Activated CD8-positive, alpha-beta memory T cell treated with anti-CD3 and anti-CD28 coated beads for 36 hours (primary cell): ENCODE measurements around the gene CITED4. TPM values are rescaled to one million over a fixed set of nuclear protein-coding genes. Genes with fewer than 3 reads are reported as not detected.

Experiments
- CTCF ChIA-PET: fragments of 350-600 bp; sonication (Branson Sonifier 250); formaldehyde crosslinking; loops from one replicate; lab custom pipeline; 2021; ENCODE audit warnings: antibody characterized with exemption; lab: Charles Lee
- POLR2A ChIA-PET: fragments of 350-600 bp; sonication (Branson Sonifier 250); formaldehyde crosslinking; loops from one replicate; lab custom pipeline; 2021; ENCODE audit warnings: antibody characterized with exemption; lab: Charles Lee
- total RNA-seq, 2 experiments: library from RNA; stranded (reverse); gene quantifications; one replicate each; pipeline ENCODE4 v1.2.3, GENCODE V29; 2021

CITED4 gene
- total RNA-seq, 2 experiments from 2014 or later = 1.0 to 1.9 TPM

DNA sequence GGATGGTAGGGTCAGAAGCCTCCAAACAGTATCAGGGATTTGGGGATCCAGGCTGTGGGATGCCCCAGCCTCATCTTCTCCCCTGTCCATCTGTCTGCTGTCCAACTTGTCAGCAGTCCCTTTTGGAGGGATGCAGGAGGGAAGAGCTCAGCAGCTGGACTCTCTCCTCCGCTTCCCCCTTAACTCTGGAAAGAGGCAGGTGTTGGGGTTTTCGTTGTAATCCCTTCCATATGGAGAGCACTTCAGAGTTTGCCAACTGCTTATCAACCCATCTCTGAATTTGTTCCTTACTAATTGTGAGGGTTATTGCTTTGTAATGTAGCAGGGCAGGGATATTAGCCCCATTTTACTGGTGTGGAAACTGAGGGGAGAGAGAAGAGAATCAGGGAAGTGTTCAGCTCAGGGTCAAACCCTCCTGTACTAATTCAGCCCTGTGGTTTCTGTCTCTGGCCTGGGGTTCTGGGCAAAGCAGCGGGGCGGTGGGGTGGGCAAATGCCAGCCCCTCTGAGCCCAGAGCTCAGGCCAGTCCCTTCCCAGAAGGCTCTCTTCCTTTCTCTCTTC is 3.2 kb downstream of the CITED4 start:
- ChIA-PET CTCF (interaction anchor here (0.8 to 1.1 kb wide), 2 partner anchors 8 to 9 kb away, joined by 3 read pairs; no protein-coding TSS in a partner anchor), POLR2A (no interaction called here)

DNA sequence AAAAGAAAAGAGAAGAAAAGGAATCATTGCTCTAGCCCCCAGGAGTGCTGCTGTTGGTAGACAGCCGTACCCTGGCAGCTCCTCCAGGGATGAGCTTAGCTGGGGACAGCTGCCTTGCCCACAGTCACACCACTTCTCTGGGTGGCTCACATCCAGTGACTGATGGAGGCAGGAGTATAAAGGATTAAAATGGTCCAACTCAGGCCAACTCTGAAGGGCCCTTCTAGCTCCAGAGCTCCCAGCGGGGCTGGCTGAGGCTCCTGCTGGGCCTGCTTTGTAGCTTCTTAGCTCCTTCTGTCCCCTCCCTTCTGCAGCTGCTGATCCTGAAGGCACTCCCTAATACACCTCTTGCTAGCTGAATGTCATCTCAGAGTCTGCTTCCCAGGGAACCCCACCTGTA is 4.4 kb downstream of the CITED4 start:
- ChIA-PET POLR2A (interaction anchor here (0.6 kb wide), 1 partner anchor 85 kb away, joined by 3 read pairs; no protein-coding TSS in a partner anchor), CTCF (interaction anchor here (0.7 kb wide), 1 partner anchor 407 kb away, joined by 4 read pairs; no protein-coding TSS in a partner anchor)

DNA sequence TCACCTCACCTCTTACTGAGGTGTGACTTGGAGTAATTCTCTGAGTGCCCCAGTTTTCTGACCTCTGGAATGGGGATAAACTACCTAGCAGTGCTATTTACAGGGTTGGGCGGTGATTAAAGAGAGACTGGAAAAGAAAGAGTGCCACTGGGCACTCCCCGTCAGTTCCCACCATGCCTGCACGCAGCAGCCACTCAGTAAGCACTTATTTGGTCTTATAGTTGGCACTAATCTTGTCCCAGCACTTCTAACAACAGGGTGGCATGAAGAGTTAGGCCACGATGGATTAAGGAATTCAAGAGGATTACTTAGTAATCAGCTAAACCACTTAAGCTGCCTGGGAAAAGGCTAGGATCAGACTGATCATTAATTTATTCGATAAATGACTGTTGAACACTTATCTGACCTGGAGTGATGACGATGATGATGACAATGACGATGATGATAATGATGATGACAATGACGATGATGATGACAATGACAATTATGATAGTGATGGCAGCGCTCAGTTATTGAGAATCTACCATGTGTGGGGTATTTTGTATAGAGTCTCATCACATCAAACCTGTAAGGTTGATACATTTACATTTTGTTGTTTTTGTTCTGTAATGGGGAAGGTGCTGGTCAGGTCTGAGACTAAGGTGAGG is 5.4 kb downstream of the CITED4 start:
- CTCF ChIA-PET = interaction anchor here (1.3 to 1.9 kb wide), 2 partner anchors 82 to 93 kb away, joined by 5 to 6 read pairs; no protein-coding TSS in a partner anchor
- POLR2A ChIA-PET = no interaction called here

DNA sequence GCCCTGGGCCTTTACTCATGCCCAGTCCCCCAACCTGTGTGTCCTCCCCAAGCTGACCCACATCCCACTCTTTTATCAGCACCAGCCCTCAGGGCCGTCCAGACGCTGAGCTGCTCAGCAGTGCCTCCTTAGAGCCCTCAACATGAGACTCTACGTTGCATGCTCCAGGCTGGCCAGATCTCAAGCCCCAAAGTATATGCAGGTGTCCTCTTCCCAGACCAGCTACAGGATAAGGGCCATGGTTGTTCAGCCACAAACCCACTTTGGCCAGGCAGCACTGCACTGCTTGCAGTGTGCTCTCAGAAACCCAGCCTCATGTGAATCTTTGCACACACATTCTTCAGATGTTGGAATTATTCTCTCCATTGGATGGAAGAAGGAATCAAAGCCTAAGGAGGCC is 6.0 kb downstream of the CITED4 start:
- ChIA-PET CTCF (interaction anchor here (1.3 to 1.9 kb wide), 2 partner anchors 82 to 93 kb away, joined by 5 to 6 read pairs; no protein-coding TSS in a partner anchor), POLR2A (no interaction called here)

DNA sequence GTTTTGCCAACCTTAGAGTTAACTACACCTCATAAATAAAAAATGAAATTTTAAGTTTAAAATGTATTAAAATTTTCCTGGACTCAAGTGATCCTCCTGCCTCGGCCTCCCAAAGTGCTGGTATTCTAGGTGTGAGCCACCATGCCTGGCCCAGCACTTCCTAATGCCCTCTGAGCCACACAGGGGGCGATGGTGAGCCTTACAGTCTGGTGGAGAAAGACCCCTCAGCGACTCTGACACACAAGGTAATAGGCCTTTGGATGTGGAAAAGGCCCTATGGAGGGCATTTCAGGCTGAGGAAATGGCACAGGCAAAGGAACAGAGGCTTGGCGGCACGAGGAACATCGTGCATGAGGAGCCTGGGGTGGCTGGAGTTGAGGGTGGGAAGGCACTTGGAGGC is 6.7 kb downstream of the CITED4 start:
- ChIA-PET CTCF (interaction anchor here (1.3 to 1.9 kb wide), 2 partner anchors 81 to 94 kb away, joined by 5 to 6 read pairs; no protein-coding TSS in a partner anchor), POLR2A (no interaction called here)

DNA sequence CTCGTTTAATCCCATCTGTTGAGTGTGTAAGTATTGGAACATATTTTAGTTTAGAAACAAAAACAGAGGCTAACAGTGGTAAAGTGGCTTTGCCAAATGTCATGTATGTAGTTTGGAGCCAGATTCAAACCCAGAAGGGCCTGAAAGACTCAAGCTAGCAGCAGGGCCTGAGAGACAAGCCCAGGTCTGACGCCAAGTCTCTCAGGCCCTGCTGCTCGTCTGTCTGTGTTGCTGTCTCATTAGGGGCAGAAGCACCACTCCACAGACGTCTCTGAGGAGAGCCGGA is 8.3 kb downstream of the CITED4 start:
- POLR2A ChIA-PET = no interaction called here

DNA sequence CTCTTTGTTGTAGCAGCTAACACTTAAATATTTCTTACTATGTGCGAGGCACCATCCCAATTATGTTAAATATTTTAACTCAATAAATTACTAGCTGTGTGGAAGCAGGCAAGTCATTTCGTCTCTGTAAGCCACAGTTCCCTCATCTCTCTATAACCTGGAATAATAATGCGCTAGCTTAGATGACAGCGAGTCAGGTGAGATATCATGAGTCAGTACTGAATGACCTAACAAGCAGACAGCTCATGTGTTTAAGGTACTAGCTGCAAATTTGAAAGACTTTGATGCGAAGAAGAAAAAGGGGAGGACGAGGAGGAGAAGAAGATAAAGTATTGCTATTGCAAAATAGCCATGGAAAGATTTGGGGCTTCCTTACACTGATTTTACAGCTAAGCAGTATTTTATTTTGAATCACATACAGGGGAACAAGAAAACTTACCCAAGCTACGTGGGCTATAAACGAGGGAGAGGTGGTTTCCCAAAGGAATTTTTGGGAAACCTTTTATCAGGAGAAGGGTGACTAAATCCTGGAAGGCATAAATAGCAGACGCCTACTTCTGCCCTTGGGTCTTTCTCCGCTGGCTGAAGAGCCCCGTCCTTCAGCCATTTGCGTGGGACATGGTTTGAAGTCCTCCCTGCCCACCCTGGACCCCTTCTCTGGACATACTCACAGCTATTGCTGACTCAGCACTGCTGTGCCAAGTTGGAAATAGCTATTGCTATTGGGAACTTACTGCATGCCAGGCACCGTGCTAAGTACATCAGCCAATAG is 8.9 kb downstream of the CITED4 start:
- ChIA-PET CTCF (interaction anchor here (1.2 to 3.0 kb wide), 4 partner anchors 9 to 98 kb away, joined by 3 to 10 read pairs (median 5); partner anchors contain the start of gene CITED4), POLR2A (interaction anchor here (0.5 kb wide), 1 partner anchor 41 kb away, joined by 3 read pairs; no protein-coding TSS in a partner anchor)

More for the DNA sequence above, 8.3 kb downstream of the CITED4 start:
- CTCF ChIA-PET = interaction anchor here (1.4 to 3.0 kb wide), 3 partner anchors 81 to 98 kb away, joined by 4 to 10 read pairs (median 6); no protein-coding TSS in a partner anchor

DNA sequence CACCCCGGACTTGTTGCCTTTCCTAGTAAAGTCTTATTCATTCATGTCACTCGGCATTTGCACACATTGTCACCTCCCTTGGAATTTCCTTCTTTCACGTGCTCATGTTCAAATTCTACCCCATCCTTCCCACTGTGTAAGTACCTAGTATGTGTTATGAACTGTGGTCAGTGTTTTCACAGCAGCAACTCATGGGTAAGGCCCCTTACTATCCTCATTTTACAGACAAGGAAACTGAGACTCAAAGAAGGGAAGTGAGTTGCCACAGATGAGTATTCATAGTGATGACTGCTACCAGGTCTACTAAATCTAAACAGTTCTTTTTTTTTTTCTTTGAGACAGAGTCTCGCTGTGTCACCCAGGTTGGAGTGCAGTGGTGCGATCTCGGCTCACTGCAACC is 10.5 kb downstream of the CITED4 start:
- ChIA-PET POLR2A (no interaction called here), CTCF (interaction anchor here (1.2 to 3.0 kb wide), 3 partner anchors 7 to 77 kb away, joined by 3 to 19 read pairs (median 14); partner anchors contain the start of gene CITED4)

DNA sequence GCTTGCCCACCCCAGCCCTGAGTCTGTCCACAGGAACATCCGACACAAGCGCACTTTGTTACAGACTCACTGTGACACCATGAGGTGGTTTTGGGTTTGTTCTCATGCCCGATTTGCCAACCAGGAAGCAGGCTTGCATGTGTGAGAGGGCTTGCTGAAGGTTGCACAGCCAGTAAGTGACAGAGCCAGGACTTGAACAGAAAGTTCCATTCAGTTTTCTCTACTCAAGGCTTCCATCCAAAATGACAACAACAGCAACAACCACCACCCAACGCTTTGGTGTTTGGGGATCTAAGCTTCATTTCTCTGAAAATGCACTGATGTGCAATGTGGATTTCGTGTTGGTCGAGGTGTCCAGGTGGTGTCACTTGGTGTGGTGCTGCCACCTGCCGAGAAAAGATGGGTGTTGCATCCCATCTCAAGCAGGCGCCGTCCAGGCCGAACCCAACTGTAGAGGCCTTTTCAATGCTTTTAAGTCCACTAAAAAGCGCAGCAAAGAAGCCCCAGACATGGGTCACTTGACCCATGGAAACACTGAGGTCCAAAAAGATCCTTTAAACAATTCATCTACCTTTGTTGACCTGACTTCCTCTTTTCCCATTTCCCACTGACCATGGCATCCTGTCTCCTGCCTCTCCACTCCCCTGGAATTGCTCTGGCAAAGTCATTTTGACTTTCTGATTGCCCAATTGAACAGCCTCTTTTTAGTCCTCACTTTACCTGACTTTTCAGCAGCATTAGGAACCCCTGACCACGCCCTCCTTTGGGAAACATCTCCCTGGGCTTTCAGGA is 12.2 kb downstream of the CITED4 start:
- POLR2A ChIA-PET = interaction anchor here (0.6 kb wide), 1 partner anchor 11 kb away, joined by 3 read pairs; no protein-coding TSS in a partner anchor
- CTCF ChIA-PET = interaction anchor here (0.5 to 3.0 kb wide), 15 partner anchors 9 to 220 kb away, joined by 3 to 19 read pairs (median 4); partner anchors contain the start of gene CITED4

DNA sequence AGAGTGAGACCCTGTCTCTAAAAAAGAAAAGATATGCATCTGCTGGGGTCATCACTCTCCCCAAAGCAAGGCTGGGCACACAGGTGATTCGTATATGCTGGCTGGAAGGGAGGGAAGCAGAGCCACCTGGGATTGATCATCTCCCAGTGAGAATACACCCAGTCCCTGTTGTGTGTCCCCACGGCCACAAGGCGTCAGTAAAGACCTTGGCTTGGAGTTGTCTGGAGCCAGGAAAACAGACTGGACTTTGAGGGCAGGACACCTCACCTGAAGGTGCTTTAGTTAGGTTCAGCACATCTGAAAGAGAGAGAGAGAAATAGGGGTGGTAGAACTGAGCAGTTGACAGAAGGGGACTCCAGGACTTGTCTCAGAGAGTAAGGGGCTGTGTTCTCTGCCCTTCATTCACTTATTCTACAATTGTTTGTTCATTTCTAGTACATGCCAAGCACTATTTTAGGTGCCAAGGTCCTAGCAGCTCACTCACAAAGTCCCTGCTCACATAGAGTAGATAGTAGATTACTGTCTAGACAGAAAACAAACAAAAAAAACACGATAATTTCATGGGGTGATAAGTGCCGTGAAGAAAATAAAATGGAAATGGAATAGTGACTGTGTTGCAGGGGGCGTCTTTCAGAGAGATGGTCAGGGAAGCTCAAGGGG is 13.5 kb downstream of the CITED4 start:
- CTCF ChIA-PET = interaction anchor here (0.7 to 3.0 kb wide), 7 partner anchors 13 to 99 kb away, joined by 3 to 19 read pairs (median 4); partner anchors contain the start of gene CITED4
- POLR2A ChIA-PET = no interaction called here

DNA sequence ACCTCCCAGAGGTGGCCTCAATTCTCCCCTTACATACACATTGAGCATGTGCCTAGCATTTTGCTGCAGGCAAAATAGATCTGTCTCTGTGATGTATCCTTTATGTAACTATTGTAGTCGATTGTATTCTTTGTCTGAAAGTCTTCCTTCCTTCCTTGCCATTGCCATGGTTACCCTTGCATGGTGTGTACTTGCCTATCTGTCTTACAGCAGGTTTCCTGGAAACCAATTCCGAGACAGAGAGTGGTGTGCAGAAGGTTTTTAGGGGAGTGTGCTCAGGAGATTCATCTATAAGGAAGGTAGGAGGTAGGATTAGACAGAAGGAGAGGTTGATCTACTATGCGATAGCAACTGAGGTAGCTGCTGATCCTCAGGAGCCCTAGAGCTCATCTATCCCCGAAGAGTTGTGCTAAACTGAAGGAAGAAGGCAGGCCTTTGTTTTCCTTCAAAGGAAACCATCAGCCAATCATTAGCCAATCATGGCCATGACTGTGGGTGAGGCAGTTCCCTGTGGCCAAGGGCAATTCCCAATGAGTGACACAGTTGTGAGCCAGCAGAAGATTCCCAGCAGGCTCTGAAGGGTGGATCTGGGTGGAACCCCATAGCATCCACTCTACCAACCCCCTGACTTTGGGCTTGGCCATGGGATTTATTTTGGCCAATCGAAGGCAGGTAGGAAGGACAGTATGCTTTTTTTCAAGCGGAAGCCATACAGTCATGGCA is 15.0 kb downstream of the CITED4 start:
- CTCF ChIA-PET = interaction anchor here (0.8 to 1.5 kb wide), 3 partner anchors 72 to 102 kb away, joined by 3 to 4 read pairs (median 3); no protein-coding TSS in a partner anchor

DNA sequence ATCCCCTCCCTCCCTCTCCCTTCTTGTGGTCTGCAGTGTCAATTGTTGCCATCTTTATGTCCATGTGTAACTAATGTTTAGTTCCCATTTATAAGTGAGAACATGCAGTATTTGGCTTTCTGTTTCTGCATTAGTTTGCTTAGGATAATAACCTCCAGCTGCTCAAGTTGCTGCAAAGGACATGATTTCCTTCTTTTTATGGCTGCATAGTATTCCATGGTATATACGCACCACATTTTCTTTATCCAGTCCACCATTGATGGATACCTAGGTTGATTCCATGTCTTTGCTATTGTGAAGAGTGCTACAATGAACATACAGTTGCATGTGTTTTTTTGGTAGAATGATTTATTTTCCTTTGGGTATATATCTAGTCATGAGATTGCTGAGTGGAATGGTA is 16.3 kb downstream of the CITED4 start:
- POLR2A ChIA-PET = no interaction called here
- CTCF ChIA-PET = interaction anchor here (1.3 to 1.5 kb wide), 2 partner anchors 71 to 72 kb away, joined by 3 to 4 read pairs; no protein-coding TSS in a partner anchor

More for the DNA sequence above, 15.0 kb downstream of the CITED4 start:
- POLR2A ChIA-PET = no interaction called here

DNA sequence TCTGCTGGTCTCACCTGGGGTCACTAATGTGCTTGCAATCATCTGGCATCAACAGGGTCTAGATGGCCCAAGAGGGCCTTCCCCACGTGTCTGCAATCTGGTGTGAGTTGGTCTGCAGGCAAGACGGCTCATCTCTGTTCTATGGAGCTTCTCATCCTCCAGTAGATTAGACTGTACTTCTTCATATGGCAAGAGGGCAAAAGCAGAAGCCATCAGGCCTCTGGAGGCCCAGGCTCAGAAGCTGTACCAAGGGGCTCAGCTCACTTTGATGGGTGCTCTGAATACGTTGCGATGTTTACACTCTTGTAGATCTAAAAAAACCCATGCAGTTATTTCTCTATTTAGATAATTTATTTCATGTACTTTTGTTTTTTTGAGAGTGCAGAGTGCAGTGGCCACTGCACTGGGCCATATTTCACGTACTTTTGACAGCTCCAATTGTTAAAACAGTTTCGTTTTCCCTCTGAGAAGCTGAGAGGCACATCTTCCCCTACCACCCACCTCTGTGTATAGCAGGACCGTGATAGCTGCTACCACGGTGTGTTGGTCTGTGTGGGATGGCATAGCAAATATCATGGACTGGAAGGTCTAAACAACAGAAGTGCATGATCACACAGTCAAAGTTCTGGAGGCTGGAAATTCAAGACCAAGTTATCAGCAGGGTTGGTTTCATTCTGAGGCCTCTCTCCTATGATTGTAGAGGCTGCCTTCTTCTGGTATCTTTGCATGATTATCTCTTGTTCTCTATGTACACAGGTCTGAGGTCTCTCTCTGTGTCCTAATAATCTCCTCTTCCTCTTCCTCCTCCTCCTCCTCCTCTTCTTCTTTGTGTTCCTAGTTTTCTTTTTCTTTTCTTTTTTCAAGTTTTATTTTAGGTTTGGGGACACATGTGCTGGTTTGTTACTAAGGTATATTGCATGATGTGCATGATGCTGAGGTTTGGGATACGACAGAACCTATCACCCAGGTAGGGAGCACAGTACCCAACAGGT is 17.0 kb downstream of the CITED4 start:
- POLR2A ChIA-PET = no interaction called here
- CTCF ChIA-PET = no interaction called here

DNA sequence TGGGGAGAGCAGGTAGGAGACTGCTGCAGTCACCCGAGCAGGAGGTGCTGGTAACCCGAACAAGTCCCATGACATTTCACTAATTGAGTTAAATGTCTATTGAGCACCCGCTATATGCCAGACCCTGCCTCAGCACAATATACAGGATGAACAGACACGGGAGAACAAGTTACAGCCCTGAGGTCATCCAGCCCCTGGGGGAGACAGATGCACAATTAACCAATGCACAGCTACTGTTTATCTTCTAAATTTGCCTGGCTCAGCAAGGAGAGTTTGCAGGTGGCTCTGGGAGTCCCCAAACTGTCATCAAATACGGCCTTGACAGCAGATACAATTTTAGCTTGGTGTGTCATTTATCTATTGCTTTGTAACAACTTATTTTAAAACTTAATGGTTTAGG is 18.1 kb downstream of the CITED4 start:
- CTCF ChIA-PET = no interaction called here
- POLR2A ChIA-PET = no interaction called here

DNA sequence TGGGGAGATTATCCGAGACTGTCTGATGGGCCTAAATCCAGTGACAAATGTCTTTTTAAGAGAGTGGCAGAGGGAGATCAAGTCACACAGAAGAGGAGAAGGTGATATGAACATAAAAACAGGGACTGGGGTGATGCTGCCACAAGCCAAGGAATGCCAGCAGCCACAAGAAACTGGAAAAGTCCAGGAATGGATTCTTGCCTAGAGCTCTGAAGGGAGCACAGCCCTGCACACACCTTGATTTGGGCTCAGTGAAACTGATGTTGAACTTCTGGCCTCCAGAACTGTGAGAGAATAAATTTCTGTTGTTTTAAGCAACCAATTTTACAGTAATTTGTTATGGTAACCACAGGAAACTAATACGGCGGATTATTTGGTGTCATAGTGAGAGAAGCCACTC is 19.5 kb downstream of the CITED4 start:
- POLR2A ChIA-PET = no interaction called here
- CTCF ChIA-PET = no interaction called here

DNA sequence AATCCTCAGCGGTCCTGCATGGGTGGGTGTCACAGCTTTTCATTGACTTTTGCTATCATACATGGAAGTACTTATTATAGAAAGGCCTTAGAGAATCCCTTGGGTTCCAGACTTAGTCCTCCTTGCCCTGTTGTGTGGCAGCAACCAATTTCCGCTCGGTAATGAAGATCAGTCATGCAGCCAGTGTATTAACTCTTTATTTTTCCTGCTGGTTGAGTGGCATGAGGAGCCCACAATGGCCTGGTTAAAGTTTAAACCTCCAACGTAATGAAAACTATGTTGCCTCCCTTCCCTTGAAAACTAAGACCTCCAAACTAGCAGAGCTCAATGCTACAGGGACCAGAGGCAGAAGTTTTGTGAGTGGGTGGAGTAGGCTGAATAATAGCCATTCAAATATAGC is 20.0 kb downstream of the CITED4 start:
- ChIA-PET CTCF (interaction anchor here (0.7 kb wide), 1 partner anchor 60 kb away, joined by 3 read pairs; no protein-coding TSS in a partner anchor), POLR2A (no interaction called here)
